Measurements from ENCODE around the gene PCMTD2.
"Not testable (repeated sequence)": the region's sequence is repeated elsewhere in the genome, so short reads cannot be mapped to it uniquely, and the experiment has no call there.

The PCMTD2 gene

GRCh38 chr20:64224351-64225170, 31.0 kb upstream of the PCMTD2 start:
- DNase-seq = no peak

- no peak for DNase-seq
Observed at GRCh38 chr20:64225171-64225595, 30.4 kb upstream of the PCMTD2 start.

GRCh38 chr20:64225828-64226598, 29.5 kb upstream of the PCMTD2 start:
- no peak for DNase-seq

GRCh38 chr20:64226686-64227580, 28.6 kb upstream of the PCMTD2 start:
- no peak for DNase-seq

GRCh38 chr20:64228086-64228653, 27.4 kb upstream of the PCMTD2 start:
- no peak for DNase-seq

GRCh38 chr20:64228751-64229506, 26.6 kb upstream of the PCMTD2 start:
- DNase-seq = no peak

- no peak for DNase-seq
Observed at GRCh38 chr20:64229507-64230061, 26.0 kb upstream of the PCMTD2 start.

- DNase-seq = no peak
Observed at GRCh38 chr20:64230461-64231145, 24.9 kb upstream of the PCMTD2 start.

- DNase-seq = no peak
Observed at GRCh38 chr20:64231621-64232550, 23.7 kb upstream of the PCMTD2 start.

- DNase-seq = peak; percentile 4
Observed at GRCh38 chr20:64232794-64233193, 22.8 kb upstream of the PCMTD2 start.

GRCh38 chr20:64233725-64234124, 21.8 kb upstream of the PCMTD2 start:
- DNase-seq = no peak

GRCh38 chr20:64234291-64234791, 21.2 kb upstream of the PCMTD2 start:
- no peak for DNase-seq

GRCh38 chr20:64234921-64235565, 20.5 kb upstream of the PCMTD2 start:
- not testable (repeated sequence) for DNase-seq

GRCh38 chr20:64236137-64237088, 19.1 kb upstream of the PCMTD2 start:
- no peak for DNase-seq

GRCh38 chr20:64237316-64237715, 18.2 kb upstream of the PCMTD2 start:
- no peak for DNase-seq

GRCh38 chr20:64238115-64238825, 17.3 kb upstream of the PCMTD2 start:
- DNase-seq = no peak

- DNase-seq = no peak
Observed at GRCh38 chr20:64238851-64239387, 16.6 kb upstream of the PCMTD2 start.

All from NCI-H1436 treated with DMSO at 0.1 percent for 48 hours (cell line).